ENCODE data around the gene TCF4. TPM values are rescaled to one million over a fixed set of nuclear protein-coding genes. Genes with fewer than 3 reads are reported as not detected.

The TCF4 gene
- total RNA-seq, 1 donor from 2014 or later: 205 TPM

- no peak overlapping the region for H3K27ac ChIP-seq (ENCODE audit: low read depth, low read length)
- H3K9ac ChIP-seq (ENCODE audit: low read depth in 1 of 3, low read length in 3 of 3): no peak overlapping the region
- peaks cover 7 to 28% (median 17%) of the 10 kb centered on the region in 3 donors for H3K4me1 ChIP-seq (ENCODE audit: control insufficient read depth in 3 of 3, insufficient read depth in 3 of 3, low read length in 3 of 3)
- H3K9me3 ChIP-seq (ENCODE audit: control insufficient read depth in 3 of 3, low read length in 3 of 3): no peaks in the 10 kb centered on the region
- H3K4me3 ChIP-seq (ENCODE audit: low read length in 3 of 3): no peak overlapping the region
- H3K27me3 ChIP-seq (ENCODE audit: control insufficient read depth in 3 of 3, insufficient read depth in 3 of 3, low read length in 3 of 3): no peaks in the 10 kb centered on the region
- no peaks in the 10 kb centered on the region for H3K36me3 ChIP-seq (ENCODE audit: control insufficient read depth in 3 of 3, insufficient read depth in 3 of 3, low read length in 3 of 3)
Measured at GRCh38 chr18:55452123-55452611, 135.8 kb downstream of the TCF4 start.

GRCh38 chr18:55449412-55450140 lies 138.4 kb downstream of the TCF4 start:
- Histone ChIP-seq H3K9ac (ENCODE audit: low read depth in 1 of 3, low read length in 3 of 3) (no peak overlapping the region), H3K36me3 (ENCODE audit: control insufficient read depth in 3 of 3, insufficient read depth in 3 of 3, low read length in 3 of 3) (no peaks in the 10 kb centered on the region), H3K27ac (ENCODE audit: low read depth, low read length) (no peak overlapping the region), H3K4me3 (ENCODE audit: low read length in 3 of 3) (no peak overlapping the region), H3K27me3 (ENCODE audit: control insufficient read depth in 3 of 3, insufficient read depth in 3 of 3, low read length in 3 of 3) (no peaks in the 10 kb centered on the region), H3K9me3 (ENCODE audit: control insufficient read depth in 3 of 3, low read length in 3 of 3) (peaks cover 0 to 2% (median 0%) of the 10 kb centered on the region in 3 donors), H3K4me1 (ENCODE audit: control insufficient read depth in 3 of 3, insufficient read depth in 3 of 3, low read length in 3 of 3) (peaks cover 5 to 26% (median 8%) of the 10 kb centered on the region in 3 donors)

- Histone ChIP-seq H3K36me3 (ENCODE audit: control insufficient read depth in 3 of 3, insufficient read depth in 3 of 3, low read length in 3 of 3) (no peaks in the 10 kb centered on the region), H3K9me3 (ENCODE audit: control insufficient read depth in 3 of 3, low read length in 3 of 3) (peaks cover 0 to 2% (median 0%) of the 10 kb centered on the region in 3 donors), H3K9ac (ENCODE audit: low read depth in 1 of 3, low read length in 3 of 3) (no peak overlapping the region), H3K27ac (ENCODE audit: low read depth, low read length) (no peak overlapping the region), H3K4me1 (ENCODE audit: control insufficient read depth in 3 of 3, insufficient read depth in 3 of 3, low read length in 3 of 3) (peaks cover 5 to 28% (median 8%) of the 10 kb centered on the region in 3 donors), H3K4me3 (ENCODE audit: low read length in 3 of 3) (no peak overlapping the region), H3K27me3 (ENCODE audit: control insufficient read depth in 3 of 3, insufficient read depth in 3 of 3, low read length in 3 of 3) (no peaks in the 10 kb centered on the region)
Measured at GRCh38 chr18:55448420-55448819, 139.6 kb downstream of the TCF4 start.

- no peak overlapping the region for H3K9ac ChIP-seq (ENCODE audit: low read depth in 1 of 3, low read length in 3 of 3)
- peaks cover 0 to 2% (median 0%) of the 10 kb centered on the region in 3 donors for H3K9me3 ChIP-seq (ENCODE audit: control insufficient read depth in 3 of 3, low read length in 3 of 3)
- peaks cover 10 to 35% (median 14%) of the 10 kb centered on the region in 3 donors for H3K4me1 ChIP-seq (ENCODE audit: control insufficient read depth in 3 of 3, insufficient read depth in 3 of 3, low read length in 3 of 3)
- H3K4me3 ChIP-seq (ENCODE audit: low read length in 3 of 3): no peak overlapping the region
- H3K27me3 ChIP-seq (ENCODE audit: control insufficient read depth in 3 of 3, insufficient read depth in 3 of 3, low read length in 3 of 3): no peaks in the 10 kb centered on the region
- no peak overlapping the region for H3K27ac ChIP-seq (ENCODE audit: low read depth, low read length)
- H3K36me3 ChIP-seq (ENCODE audit: control insufficient read depth in 3 of 3, insufficient read depth in 3 of 3, low read length in 3 of 3): no peaks in the 10 kb centered on the region
Measured at GRCh38 chr18:55447672-55448018, 140.3 kb downstream of the TCF4 start.

GRCh38 chr18:55446996-55447671 lies 140.9 kb downstream of the TCF4 start:
- Histone ChIP-seq H3K4me1 (ENCODE audit: control insufficient read depth in 3 of 3, insufficient read depth in 3 of 3, low read length in 3 of 3) (peaks cover 7 to 35% (median 11%) of the 10 kb centered on the region in 3 donors), H3K36me3 (ENCODE audit: control insufficient read depth in 3 of 3, insufficient read depth in 3 of 3, low read length in 3 of 3) (no peaks in the 10 kb centered on the region)

GRCh38 chr18:55444536-55444935 lies 143.5 kb downstream of the TCF4 start:
- peaks cover 0 to 2% (median 0%) of the 10 kb centered on the region in 3 donors for H3K9me3 ChIP-seq (ENCODE audit: control insufficient read depth in 3 of 3, low read length in 3 of 3)
- no peak overlapping the region for H3K27ac ChIP-seq (ENCODE audit: low read depth, low read length)
- H3K27me3 ChIP-seq (ENCODE audit: control insufficient read depth in 3 of 3, insufficient read depth in 3 of 3, low read length in 3 of 3): no peaks in the 10 kb centered on the region
- H3K4me3 ChIP-seq (ENCODE audit: low read length in 3 of 3): no peak overlapping the region
- H3K4me1 ChIP-seq (ENCODE audit: control insufficient read depth in 3 of 3, insufficient read depth in 3 of 3, low read length in 3 of 3): peaks cover 7 to 28% (median 9%) of the 10 kb centered on the region in 3 donors
- H3K9ac ChIP-seq (ENCODE audit: low read depth in 1 of 3, low read length in 3 of 3): no peak overlapping the region
- no peaks in the 10 kb centered on the region for H3K36me3 ChIP-seq (ENCODE audit: control insufficient read depth in 3 of 3, insufficient read depth in 3 of 3, low read length in 3 of 3)

More at GRCh38 chr18:55446996-55447671, 140.9 kb downstream of the TCF4 start:
- no peak overlapping the region for H3K4me3 ChIP-seq (ENCODE audit: low read length in 3 of 3)
- H3K9me3 ChIP-seq (ENCODE audit: control insufficient read depth in 3 of 3, low read length in 3 of 3): peaks cover 0 to 2% (median 0%) of the 10 kb centered on the region in 3 donors
- no peak overlapping the region for H3K9ac ChIP-seq (ENCODE audit: low read depth in 1 of 3, low read length in 3 of 3)
- no peaks in the 10 kb centered on the region for H3K27me3 ChIP-seq (ENCODE audit: control insufficient read depth in 3 of 3, insufficient read depth in 3 of 3, low read length in 3 of 3)
- H3K27ac ChIP-seq (ENCODE audit: low read depth, low read length): no peak overlapping the region

- Histone ChIP-seq H3K9ac (ENCODE audit: low read depth in 1 of 3, low read length in 3 of 3) (no peak overlapping the region), H3K27ac (ENCODE audit: low read depth, low read length) (no peak overlapping the region), H3K27me3 (ENCODE audit: control insufficient read depth in 3 of 3, insufficient read depth in 3 of 3, low read length in 3 of 3) (no peaks in the 10 kb centered on the region), H3K4me1 (ENCODE audit: control insufficient read depth in 3 of 3, insufficient read depth in 3 of 3, low read length in 3 of 3) (peaks cover 7 to 21% (median 9%) of the 10 kb centered on the region in 3 donors), H3K9me3 (ENCODE audit: control insufficient read depth in 3 of 3, low read length in 3 of 3) (peaks cover 0 to 2% (median 0%) of the 10 kb centered on the region in 3 donors), H3K36me3 (ENCODE audit: control insufficient read depth in 3 of 3, insufficient read depth in 3 of 3, low read length in 3 of 3) (no peaks in the 10 kb centered on the region), H3K4me3 (ENCODE audit: low read length in 3 of 3) (no peak overlapping the region)
Measured at GRCh38 chr18:55443776-55444175, 144.2 kb downstream of the TCF4 start.

- Histone ChIP-seq H3K9me3 (ENCODE audit: control insufficient read depth in 3 of 3, low read length in 3 of 3) (peaks cover 0 to 2% (median 0%) of the 10 kb centered on the region in 3 donors), H3K4me3 (ENCODE audit: low read length in 3 of 3) (no peak overlapping the region), H3K36me3 (ENCODE audit: control insufficient read depth in 3 of 3, insufficient read depth in 3 of 3, low read length in 3 of 3) (no peaks in the 10 kb centered on the region), H3K27ac (ENCODE audit: low read depth, low read length) (no peak overlapping the region), H3K27me3 (ENCODE audit: control insufficient read depth in 3 of 3, insufficient read depth in 3 of 3, low read length in 3 of 3) (no peaks in the 10 kb centered on the region), H3K9ac (ENCODE audit: low read depth in 1 of 3, low read length in 3 of 3) (no peak overlapping the region), H3K4me1 (ENCODE audit: control insufficient read depth in 3 of 3, insufficient read depth in 3 of 3, low read length in 3 of 3) (peaks cover 7 to 17% (median 9%) of the 10 kb centered on the region in 3 donors)
Measured at GRCh38 chr18:55442561-55442960, 145.4 kb downstream of the TCF4 start.

- Histone ChIP-seq H3K9me3 (ENCODE audit: control insufficient read depth in 3 of 3, low read length in 3 of 3) (peaks cover 0 to 2% (median 0%) of the 10 kb centered on the region in 3 donors), H3K36me3 (ENCODE audit: control insufficient read depth in 3 of 3, insufficient read depth in 3 of 3, low read length in 3 of 3) (no peaks in the 10 kb centered on the region), H3K4me1 (ENCODE audit: control insufficient read depth in 3 of 3, insufficient read depth in 3 of 3, low read length in 3 of 3) (peaks cover 7 to 17% (median 9%) of the 10 kb centered on the region in 3 donors), H3K27ac (ENCODE audit: low read depth, low read length) (no peak overlapping the region), H3K9ac (ENCODE audit: low read depth in 1 of 3, low read length in 3 of 3) (no peak overlapping the region), H3K27me3 (ENCODE audit: control insufficient read depth in 3 of 3, insufficient read depth in 3 of 3, low read length in 3 of 3) (no peaks in the 10 kb centered on the region), H3K4me3 (ENCODE audit: low read length in 3 of 3) (no peak overlapping the region)
Measured at GRCh38 chr18:55440988-55441387, 147.0 kb downstream of the TCF4 start.

- Histone ChIP-seq H3K4me3 (ENCODE audit: low read length in 3 of 3) (no peak overlapping the region), H3K27ac (ENCODE audit: low read depth, low read length) (no peak overlapping the region), H3K4me1 (ENCODE audit: control insufficient read depth in 3 of 3, insufficient read depth in 3 of 3, low read length in 3 of 3) (peaks cover 12 to 16% (median 14%) of the 10 kb centered on the region in 3 donors), H3K27me3 (ENCODE audit: control insufficient read depth in 3 of 3, insufficient read depth in 3 of 3, low read length in 3 of 3) (no peaks in the 10 kb centered on the region), H3K36me3 (ENCODE audit: control insufficient read depth in 3 of 3, insufficient read depth in 3 of 3, low read length in 3 of 3) (no peaks in the 10 kb centered on the region), H3K9me3 (ENCODE audit: control insufficient read depth in 3 of 3, low read length in 3 of 3) (no peaks in the 10 kb centered on the region), H3K9ac (ENCODE audit: low read depth in 1 of 3, low read length in 3 of 3) (no peak overlapping the region)
Measured at GRCh38 chr18:55439056-55439455, 148.9 kb downstream of the TCF4 start.
